ENCODE results near the gene PDZD2.

- TF ChIP-seq CTCF (IDR thresholded peaks at IDR 0.05), result no peak
- TF ChIP-seq POLR2A (IDR thresholded peaks at IDR 0.05; ENCODE audit: low read depth), result no peak
- TF ChIP-seq EP300 (IDR thresholded peaks at IDR 0.05), result no peak
- TF ChIP-seq POLR2AphosphoS5 (IDR thresholded peaks at IDR 0.05), result no peak
Measured at GRCh38 chr5:32100230-32100629, 461.3 kb downstream of the PDZD2 start.

Data from esophagus muscularis mucosa (tissue), 4 donors.